GM18499 (cell line): ENCODE results near the gene ANXA8.
"Not testable (repeated sequence)": the region's sequence is repeated elsewhere in the genome, so short reads cannot be mapped to it uniquely, and the experiment has no call there.

Experiments
- ATAC-seq: cut with Tn5 transposase; IDR thresholded peaks from one replicate; pipeline ENCODE4 v1.9.1; 2021; ENCODE audit warnings: moderate number of reproducible peaks; ENCODE audit not compliant: insufficient read depth, unreplicated experiment

The ANXA8 gene

DNA sequence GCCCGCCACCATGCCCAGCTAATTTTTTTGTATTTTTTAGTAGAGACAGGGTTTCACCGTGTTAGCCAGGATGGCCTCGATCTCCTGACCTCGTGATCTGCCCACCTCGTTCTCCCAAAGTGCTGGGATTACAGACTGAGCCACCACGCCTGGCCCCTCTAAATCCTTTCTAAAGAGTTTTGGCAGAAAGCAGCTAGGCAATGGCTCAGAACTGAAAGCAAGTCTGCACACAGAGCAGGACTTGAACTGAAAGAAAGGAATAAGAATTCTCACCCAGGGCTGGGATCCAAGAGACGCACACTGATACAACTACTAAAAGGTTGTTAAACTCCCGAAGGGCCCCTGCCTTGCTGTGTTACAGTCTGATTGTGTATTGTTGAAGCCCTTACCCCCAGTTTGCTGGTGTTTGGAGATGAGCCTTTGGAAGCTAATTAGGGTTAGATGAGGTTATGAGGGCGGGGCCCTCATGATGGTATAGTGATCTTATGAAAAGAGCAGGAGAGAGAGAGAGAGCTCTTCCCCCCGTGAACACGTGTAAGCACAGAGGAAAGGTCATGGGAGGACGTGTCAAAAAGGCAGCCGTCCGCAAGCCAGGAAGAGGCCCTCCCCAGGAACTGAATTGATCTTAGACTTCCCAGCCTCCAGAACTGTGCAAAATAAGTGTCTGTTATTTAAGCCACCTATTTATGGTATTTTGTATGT is 18.5 kb downstream of the ANXA8 start:
- ATAC-seq: not testable (repeated sequence)

DNA sequence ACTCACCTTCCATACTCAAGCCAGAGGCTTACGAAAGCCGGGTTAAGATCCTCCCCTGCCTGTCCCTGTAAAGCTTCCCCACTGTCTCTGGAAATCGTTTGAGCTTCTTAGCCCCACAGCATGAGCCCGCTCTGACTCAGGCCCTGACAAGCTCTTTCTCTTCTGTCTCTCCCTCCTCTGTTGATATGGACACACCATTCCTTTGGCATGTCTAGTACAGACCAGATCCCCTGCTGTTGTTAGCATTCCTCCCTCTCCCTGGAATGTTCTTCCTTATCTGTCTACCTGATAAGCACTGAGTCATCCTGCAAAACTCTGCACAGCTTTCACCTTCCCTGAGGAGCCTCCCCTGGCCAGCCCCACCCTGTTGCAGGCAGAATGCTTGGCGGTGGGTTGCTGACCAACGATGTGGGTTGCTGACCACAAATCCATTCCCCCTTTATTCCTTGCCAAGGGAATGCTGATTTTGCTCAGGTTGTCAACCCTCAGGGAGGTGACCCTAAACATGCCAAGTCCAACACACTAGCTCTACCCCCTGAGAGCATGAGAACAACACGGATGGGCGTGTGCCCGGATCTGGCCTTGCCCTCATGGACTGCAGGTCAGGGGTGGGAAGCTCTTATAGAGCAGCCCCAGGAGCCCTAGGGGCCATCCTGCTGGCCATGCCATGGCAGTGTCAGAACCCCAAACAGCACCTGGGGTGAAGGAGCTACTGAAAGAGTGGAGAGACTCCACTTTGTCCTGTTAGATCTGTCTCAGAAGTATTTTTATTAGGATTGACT is 21.1 kb downstream of the ANXA8 start:
- ATAC-seq: not testable (repeated sequence)

DNA sequence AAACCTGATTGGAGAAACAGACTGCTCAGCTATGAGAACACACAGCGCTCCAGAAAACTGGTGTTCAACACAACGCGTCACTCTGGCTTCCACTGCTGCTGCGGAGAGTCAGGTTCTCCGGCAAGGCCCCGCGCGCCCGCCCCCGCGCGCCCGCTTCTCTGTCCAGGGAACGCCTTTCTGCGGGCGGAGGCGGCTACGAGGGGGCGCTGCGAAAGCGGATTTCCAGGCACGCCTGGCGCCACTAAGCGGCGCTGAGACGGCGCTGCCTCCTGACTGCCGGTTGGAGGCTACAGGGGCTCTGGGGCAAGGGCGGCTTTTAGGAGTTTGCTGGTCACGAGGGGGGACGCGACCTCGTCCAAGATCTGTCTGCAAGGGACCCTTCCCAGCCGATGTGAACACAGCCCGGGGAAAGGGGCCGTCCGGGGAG is 22.6 kb downstream of the ANXA8 start:
- not testable (repeated sequence) for ATAC-seq

DNA sequence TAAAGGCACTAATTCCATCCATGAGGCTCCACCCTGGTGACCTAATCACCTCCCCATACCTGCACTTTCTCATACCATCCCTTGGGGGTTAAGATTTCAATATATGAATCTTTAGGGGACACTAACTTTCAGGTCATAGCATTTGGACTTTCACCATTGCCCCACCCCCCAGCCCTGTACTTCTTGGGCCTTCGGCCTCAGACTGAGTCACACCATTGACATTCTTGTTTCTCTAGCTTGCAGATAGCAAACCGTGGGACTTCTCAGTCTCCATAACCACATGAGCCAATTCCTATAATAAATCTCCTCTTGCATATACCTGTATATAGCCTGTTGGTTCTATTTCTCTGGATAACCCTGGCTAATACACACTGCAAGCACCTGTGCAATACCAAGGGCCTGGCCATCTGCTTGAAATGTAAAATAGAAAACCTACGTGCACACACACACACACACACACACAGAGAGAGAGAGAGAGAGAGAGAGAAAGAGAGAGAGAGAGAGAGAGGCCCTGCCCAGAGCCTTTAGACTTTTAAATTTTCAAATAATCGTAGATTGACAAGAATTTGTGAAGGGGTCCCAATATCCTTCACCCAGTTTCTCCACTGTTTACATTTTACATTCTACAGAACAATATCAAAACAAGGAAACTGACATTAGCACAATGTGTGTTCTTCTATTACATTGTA is 25.3 kb downstream of the ANXA8 start:
- no peak for ATAC-seq

DNA sequence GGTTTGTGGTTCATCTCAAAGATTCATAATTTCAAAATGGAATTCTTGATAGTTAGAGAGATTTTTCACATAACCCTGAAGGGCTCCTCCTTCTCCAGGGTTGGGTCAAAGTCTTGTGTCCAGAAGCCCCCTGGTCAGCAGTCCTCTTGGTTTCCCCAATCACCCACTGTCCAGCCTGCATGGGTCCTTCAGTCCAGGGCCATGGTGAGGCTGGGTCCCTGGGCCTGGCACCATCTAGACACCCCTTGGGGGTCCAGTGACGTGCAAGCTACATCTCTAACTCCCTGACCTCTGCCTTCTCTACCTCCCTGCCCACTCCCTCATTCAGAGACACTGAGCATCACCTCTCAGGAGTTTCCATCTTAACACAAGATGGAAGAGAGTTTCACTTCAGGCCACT is 26.1 kb downstream of the ANXA8 start:
- ATAC-seq: no peak

DNA sequence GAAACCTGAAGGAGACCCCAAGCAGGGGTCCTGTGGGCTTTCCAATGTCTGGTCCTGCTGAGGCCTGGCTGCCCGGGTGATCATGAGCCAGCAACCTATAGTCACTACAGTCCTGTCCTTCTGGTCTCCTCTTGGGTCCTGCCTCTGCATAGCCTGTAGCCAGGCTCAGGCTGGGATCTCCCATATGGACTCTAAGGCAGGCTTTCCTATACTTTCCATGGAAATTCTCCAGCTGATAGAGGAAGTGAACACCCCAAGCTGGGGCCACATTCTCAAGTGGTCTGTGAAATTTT is 26.4 kb downstream of the ANXA8 start:
- no peak for ATAC-seq

DNA sequence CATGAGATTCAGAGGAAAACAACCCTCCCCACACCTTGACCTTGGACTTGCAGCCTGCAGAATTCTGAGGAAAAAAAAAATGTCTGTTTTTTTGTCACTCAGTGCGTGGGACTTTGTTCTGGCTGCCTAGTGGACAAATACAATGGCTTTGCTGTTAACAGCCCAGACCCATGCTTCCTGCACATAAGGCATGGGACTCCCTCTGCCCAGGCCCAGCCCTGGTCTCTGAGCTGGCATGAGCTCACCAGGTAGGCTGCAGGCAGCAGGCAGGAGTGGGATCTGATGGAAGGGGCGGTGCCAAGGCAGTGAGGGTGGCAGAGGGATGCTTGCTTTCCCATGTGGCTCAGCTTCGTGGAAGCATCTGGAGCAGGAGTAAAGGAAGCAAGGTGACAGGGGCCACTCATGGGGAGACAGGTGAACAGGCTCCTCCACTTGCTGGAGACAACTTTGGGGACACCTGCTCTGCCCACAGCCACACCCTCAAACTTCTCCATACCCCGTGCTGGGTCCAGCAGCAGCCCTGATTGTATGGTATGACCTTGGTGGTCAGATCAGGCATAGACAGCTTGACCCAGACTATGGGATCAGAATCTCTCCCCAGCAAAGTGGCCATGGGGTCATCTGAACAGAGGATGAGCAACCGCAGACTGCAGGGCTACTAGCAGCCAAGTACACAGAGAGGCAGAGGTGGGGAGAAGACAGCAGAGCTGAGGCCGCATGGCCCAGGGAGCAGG is 27.0 kb downstream of the ANXA8 start:
- ATAC-seq: no peak

DNA sequence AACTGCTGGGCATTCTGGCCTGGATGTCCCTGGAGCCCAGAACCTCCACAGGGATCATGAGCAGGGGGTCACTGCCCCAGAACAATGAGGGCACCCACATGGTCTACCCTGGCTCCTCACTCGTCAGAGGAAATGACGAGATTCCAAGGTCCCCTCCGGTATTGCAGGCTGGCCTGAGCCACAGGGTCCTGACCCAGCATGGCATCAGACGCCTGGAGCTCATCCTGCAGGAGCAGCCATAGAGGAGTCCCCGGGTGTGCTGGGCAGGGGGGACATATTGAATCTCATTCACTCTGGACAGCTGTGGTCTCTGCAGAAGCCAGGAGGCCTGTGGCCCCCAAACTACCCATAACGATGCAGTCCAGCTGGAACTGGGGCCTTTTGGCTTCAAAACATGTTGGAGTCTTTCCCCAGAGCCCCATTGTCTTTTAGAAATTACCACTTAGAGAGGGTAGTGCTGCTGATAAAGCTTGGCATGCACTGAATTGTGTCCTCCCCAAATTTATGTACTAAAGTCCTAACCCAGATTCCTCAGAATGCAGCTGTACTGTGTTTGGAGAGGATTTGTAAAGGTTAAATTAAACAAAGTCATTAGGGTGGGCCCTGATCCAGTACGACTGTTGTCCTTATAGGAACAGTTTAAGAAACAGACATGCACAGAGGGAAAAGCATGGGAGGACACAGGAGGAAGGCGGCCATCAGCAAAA is 27.7 kb downstream of the ANXA8 start:
- no peak for ATAC-seq

DNA sequence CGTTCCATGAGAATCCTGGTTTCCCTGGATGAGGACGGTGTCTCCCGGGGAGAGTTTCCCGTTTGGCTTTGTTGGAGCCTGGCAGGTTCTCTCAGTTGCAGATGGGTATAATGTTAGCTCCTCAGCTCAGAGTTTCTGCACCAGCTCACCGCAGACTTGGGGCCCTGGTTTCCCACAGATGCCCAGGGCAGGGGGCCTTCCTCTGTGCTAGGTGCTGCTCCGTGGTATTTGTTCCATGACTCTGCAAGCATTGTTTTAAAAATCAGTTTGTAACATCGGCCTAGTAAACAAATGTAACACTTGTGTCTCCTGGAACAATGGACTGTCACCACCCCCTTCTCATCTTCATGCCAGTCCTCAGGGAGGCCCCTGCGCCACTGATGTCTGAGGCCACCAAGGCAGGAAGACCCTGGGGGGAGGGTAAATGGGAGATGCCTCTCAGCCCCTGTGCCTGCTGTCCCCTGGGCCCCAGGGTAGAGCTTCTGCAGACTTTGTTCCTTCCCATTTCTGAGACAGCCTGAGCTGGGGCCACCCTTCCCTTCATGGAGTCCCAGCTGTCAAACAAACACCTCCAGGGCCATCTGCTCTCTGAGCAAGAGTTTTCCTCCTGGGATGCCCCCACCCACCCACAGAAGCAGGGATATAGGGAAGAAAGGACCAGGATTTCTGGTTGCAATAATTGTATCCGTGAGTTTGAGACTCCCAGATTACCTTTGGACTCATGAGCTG is 28.4 kb downstream of the ANXA8 start:
- ATAC-seq: not testable (repeated sequence)

DNA sequence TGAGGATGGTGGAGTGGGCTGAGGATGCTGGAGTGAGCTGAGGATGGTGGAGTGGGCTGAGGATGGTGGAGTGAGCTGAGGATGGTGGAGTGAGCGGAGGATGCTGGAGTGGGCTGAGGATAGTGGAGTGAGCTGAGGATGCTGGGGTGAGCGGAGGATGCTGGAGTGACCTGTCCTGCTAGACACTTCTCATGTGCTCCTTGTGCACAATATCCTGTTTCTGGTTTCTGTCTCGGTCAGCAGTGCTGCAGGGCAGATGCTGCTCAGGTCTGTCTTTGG is 29.2 kb downstream of the ANXA8 start:
- ATAC-seq: no peak

DNA sequence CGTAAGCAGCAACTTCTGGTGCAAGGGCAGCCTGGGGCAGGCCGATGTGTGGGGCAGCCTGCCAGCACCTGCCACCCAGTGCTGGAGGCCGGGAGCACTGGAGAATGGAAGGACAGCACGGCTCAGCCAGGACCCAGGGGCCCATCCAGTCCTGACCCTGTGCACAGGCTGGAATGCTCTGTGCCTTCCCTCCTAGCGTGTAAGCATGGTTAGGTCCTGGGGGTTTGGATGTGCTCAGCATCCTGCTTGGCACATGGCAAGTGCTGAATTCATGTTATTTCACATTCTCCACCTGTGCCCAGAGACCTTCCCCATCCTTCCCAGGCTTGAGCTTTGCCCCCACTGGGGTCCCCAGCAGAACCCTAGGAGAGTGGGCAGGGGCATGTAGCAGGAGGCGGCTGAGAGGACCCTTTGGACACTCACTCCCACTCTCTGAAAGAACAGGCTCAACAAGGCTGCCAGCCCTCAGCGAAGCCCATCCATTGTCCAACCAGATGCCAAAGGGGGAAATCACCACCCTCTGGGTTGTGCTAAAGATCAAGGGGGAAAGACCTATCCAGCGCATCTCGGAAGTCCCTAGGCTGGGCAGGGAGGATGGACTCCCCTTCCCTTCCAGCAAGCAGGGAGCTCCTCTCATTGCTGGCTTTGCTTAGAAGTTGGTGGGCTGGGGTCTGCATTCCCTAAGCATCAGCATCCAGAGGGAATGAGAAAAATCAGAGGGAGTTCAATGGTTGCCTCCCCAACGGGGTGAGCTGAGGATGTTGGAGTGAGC is 29.7 kb downstream of the ANXA8 start:
- ATAC-seq: no peak

DNA sequence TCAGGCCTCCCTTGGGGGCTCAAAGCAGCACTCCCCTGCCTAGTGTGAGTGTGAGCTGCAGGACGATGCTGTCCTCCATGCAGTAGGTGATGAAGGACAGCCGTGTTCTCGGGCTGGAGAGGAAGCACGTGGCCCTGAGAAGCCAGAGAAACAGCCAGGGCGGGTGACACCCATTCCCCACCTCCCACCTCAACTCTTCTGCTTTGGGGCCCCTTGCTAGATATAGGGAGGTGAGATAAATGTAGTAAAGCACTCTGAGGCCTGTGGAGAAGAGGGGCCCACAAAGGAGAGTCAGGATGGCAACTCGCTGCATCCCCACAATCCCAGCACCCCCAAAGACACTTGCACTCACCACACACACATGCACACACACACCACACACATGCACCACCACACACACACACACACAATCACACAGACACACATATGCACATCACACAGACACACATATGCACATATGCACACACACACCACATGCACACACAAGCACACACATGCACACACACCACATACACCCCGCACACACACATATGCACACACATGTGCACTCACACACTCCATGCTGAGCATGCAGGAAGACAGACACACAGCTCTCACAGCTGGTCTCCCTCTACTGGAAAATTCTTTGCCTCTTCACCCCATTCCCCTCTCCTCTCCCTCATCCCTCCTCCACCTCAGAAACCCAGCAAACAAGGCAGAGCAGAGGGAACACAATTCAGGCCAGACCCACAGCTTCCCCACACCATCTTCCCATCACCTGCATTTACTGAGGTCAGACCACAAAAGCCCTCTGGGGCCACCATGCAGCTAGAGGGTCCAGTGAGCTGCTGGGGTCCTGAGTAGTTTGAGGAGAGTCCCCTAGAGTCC is 30.5 kb downstream of the ANXA8 start:
- ATAC-seq: no peak

DNA sequence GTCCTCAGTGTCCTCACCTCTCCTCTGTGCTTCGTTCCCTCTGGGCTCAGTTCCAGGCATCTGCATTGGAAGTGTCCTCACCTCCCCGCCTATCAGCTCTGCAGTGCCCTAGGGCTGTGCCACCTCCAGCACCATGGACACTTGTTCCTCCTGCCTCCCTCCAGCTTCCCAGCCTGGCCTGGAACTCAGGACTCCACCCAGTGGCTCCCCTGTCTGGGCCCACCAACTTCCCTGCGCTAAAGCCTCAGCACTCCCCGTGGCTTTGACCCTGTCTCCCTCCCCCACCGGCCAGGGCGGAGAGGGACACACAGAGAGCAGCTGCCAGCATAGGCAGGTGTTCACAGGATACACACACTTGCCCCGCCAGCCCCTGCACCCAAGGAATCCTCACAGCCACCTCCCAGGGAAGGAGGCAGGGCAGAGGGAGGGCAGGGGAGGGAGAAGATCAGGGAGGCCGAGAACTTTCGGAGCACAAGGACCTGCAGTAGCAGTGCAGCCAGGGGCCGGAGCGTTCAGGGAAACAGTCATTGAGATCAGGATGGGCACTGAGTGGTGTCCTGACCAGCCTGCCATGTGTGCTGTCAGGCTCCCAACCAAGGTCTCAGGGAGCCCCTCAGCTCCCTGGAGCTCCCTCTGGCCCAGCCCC is 31.3 kb downstream of the ANXA8 start:
- ATAC-seq: no peak

DNA sequence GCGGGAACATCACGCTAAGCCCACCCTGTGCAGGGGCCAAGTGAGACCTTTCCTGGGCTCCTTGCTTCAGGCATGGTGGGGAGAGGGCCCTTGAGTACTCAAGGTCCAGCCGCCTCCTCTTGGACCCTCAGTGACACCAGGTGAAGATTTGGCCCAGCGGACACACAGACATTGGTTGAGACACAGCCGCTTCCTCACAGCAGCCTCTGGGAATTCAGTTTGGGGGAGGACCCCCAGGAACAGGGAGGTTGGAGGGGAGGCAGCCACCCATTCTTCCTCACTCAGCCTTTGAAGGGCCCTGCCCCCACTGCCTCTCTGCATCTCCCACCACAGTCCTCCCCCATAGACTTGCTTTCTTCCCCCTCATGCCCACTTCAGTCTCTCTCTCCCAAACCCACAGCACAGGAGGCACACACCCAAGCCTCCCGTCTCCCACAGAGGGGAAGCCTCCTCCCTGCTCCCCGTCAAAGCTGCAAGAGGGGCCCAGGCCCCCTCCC is 31.9 kb downstream of the ANXA8 start:
- no peak for ATAC-seq

DNA sequence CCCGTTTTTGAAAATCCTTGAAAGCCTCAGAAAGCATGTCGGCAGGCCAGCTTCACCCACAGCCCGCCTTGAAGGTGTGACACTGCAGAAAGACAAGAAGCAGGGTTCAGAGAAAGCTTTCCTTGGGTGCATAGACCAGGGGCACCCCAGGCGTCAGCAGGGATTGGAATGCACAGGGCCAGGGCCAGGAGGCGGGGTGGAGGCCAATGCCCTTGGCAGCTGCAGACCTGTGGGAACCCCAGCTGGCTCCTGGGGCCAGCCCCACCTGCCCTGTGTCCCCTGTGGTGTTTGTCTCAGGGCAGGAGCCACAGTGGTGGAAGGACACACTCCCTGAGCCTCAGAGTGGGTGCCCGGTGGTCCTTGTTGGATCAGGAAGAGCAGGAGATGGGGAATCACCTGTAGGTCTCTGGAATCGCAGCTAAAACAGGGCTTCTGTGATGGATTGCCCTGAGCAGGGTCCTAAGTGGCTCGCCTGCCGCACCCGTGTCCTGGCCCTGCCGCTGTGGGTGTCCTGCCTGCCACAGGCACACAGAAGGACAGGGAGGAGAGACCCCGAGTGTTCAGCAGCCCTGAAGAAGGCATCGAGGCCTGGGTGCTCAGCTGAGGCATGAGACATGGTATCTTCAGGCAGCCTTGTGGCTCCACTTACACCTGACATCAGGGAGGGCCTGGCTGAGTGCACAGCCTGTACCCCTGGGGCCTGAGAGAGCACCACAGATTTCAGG is 32.5 kb downstream of the ANXA8 start:
- ATAC-seq: no peak

DNA sequence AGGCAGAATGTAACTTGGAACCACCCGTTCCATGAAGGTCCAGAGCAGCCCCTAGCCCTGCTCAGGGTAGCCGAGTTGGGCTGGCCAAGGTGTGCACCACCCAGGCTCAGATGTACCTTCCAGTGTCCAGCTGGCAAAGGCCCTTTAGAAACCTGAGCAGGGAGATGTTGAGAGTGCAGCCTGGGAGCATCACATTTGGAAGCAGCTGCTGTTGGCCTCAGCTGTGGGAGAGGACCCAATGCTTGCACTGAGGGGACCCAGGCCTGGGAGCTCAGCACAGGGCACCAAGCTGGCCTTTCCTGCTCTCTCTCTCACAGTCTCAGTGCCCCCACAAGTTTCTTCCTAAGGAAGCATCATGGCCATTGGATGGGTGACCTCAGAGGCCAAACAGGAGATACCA is 33.5 kb downstream of the ANXA8 start:
- ATAC-seq: no peak

DNA sequence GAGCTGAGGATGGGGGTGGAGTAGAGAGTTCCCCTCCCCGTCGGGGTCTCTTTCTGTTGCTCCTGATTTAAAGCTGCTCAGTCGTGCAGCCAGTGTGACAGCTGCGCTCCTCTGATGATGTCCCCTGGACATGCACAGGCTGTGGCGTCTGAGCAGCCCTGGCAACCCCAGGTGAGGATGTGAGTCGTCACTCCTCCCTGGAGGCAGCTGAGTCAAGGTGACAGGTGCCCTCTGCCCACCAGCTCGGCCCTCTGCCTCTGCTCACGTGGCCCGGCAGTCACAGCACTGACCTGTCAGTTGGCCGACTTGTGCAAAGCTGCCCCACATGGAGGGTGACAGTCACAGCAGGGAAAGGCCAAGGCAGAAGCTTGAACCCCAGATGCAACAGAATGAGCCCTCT is 33.9 kb downstream of the ANXA8 start:
- ATAC-seq: no peak
